Uterus (tissue), 2 donors: ENCODE data around the gene CALY.

Experiments
- POLR2A ChIP-seq, 2 donors: fragments of 450-650 bp; IDR thresholded peaks; one replicate each; pipeline ENCODE4 v1.6.1; 2016; ENCODE audit warnings: antibody characterized with exemption in 2 of 2, mild to moderate bottlenecking in 1 of 2, moderate library complexity in 1 of 2
- TF ChIP-seq, protein P1 (sequence below), 4 experiments: fragments of 200-600 bp in 2 of 4; fragments of 450-650 bp in 2 of 4; sonication (generic) in 2 of 4; IDR thresholded peaks; one replicate each; pipeline ENCODE4 v1.5.1; 2016 to 2019; ENCODE audit warnings: antibody characterized with exemption in 4 of 4, mild to moderate bottlenecking in 2 of 4, moderate library complexity in 1 of 4

DNA sequence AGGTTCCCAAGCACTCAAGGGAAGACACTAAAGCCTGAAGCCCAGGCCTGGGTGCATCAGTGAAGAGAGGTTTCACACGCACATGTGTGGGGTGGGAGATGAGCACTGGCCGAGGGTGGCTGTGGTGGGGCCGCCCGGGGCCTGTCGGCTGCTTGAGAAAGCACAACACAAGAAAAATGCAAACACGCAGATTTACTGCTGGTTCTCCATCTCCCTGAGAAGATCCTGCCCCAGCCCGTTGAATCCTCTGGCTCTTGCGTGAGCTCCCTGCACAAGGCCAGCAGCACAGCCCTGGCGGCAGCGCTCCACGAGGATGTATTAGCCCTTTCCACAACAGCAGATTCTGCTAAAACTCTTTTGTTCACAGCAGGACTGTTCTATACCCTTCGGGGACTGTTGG lies 21.8 kb downstream of the CALY start:
- TF ChIP-seq, protein P1, sequence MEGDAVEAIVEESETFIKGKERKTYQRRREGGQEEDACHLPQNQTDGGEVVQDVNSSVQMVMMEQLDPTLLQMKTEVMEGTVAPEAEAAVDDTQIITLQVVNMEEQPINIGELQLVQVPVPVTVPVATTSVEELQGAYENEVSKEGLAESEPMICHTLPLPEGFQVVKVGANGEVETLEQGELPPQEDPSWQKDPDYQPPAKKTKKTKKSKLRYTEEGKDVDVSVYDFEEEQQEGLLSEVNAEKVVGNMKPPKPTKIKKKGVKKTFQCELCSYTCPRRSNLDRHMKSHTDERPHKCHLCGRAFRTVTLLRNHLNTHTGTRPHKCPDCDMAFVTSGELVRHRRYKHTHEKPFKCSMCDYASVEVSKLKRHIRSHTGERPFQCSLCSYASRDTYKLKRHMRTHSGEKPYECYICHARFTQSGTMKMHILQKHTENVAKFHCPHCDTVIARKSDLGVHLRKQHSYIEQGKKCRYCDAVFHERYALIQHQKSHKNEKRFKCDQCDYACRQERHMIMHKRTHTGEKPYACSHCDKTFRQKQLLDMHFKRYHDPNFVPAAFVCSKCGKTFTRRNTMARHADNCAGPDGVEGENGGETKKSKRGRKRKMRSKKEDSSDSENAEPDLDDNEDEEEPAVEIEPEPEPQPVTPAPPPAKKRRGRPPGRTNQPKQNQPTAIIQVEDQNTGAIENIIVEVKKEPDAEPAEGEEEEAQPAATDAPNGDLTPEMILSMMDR (IDR thresholded peaks at IDR 0.05) = no peak
- TF ChIP-seq POLR2A (IDR thresholded peaks at IDR 0.05) = no peak
